SK-N-SH (cell line): Measurements from ENCODE around the gene PSMD6. TPM values are rescaled to one million over a fixed set of nuclear protein-coding genes. Genes with fewer than 3 reads are reported as not detected.

Experiments used
- CTCF ChIA-PET: fragments of 300-600, 350-600 bp; formaldehyde crosslinking; extraction: SDS; loops from one replicate; lab custom pipeline; 2021; lab: Yijun Ruan, JAX
- POLR2A ChIA-PET: fragments of 350-600 bp; sonication (Branson Sonifier 250); formaldehyde crosslinking; extraction: SDS; loops from one replicate; lab custom pipeline; 2020; ENCODE audit warnings: antibody characterized with exemption, inconsistent platforms; lab: Yijun Ruan, JAX
- DNase-seq: peaks from one replicate; pipeline ENCODE4 v3.0.0; 2012
- H2AFZ ChIP-seq: fragments of 200-600 bp; sonication (generic); 2 replicates; pipeline ENCODE4 v1.8.1; 2016; ENCODE audit warnings: antibody characterized with exemption, mild to moderate bottlenecking, low read depth
- H3F3A ChIP-seq: fragments of 200-600 bp; sonication (generic); replicated peaks from 2 replicates; pipeline ENCODE3; 2016; ENCODE audit warnings: antibody characterized with exemption, mild to moderate bottlenecking; ENCODE audit not compliant: insufficient read depth
- H3K27ac ChIP-seq, 2 experiments: fragments of 200-500 bp in 1 of 2; fragments of 200-600 bp in 1 of 2; sonication (Bioruptor generic) in 1 of 2; sonication (generic), shearing (Covaris generic) in 1 of 2; 2 replicates each; pipeline versions ENCODE4 v1.5.1 to v1.6.1; 2014 to 2016; ENCODE audit warnings: low read depth in 2 of 2, inconsistent platforms in 1 of 2, low read length in 1 of 2, mild to moderate bottlenecking in 1 of 2, mixed read lengths in 1 of 2
- H3K27me3 ChIP-seq: fragments of 200-600 bp; sonication (generic), shearing (Covaris generic); 2 replicates; pipeline ENCODE4 v1.6.1; 2016; ENCODE audit warnings: mixed run types; ENCODE audit not compliant: insufficient read depth
- H3K36me3 ChIP-seq, 2 experiments: fragments of 200-500 bp in 1 of 2; fragments of 200-600 bp in 1 of 2; sonication (Bioruptor generic) in 1 of 2; sonication (generic) in 1 of 2; replicated peaks in 1 of 2; 2 replicates each; pipeline versions ENCODE3 to v1.5.1; 2014 to 2016; ENCODE audit warnings: low read length in 1 of 2, mild to moderate bottlenecking in 1 of 2; ENCODE audit not compliant: insufficient read depth in 2 of 2, control insufficient read depth in 1 of 2
- H3K4me1 ChIP-seq, 2 experiments: fragments of 200-500 bp in 1 of 2; fragments of 200-600 bp in 1 of 2; sonication (Bioruptor generic) in 1 of 2; sonication (generic), shearing (Covaris generic) in 1 of 2; 2 replicates each; pipeline versions ENCODE4 v1.5.1 to v1.6.1; 2014 to 2016; ENCODE audit warnings: low read depth in 1 of 2, low read length in 1 of 2, mixed run types in 1 of 2; ENCODE audit not compliant: insufficient read depth in 2 of 2, control insufficient read depth in 1 of 2
- H3K4me2 ChIP-seq: fragments of 200-600 bp; sonication (generic), shearing (Covaris generic); 2 replicates; pipeline ENCODE4 v1.6.1; 2017; ENCODE audit warnings: mixed run types
- H3K4me3 ChIP-seq, 2 experiments: fragments of 200-500 bp in 1 of 2; fragments of 200-600 bp in 1 of 2; sonication (Bioruptor generic) in 1 of 2; sonication (generic), shearing (Covaris generic) in 1 of 2; 2 replicates each; pipeline versions ENCODE4 v1.5.1 to v1.8.1; 2014 to 2016; ENCODE audit warnings: low read depth in 2 of 2, inconsistent platforms in 1 of 2, low read length in 1 of 2, mild to moderate bottlenecking in 1 of 2, mixed read lengths in 1 of 2, moderate library complexity in 1 of 2
- H3K79me2 ChIP-seq: fragments of 200-600 bp; sonication (generic); 2 replicates; pipeline ENCODE4 v1.8.1; 2017; ENCODE audit warnings: mild to moderate bottlenecking; ENCODE audit not compliant: insufficient read depth
- H3K9ac ChIP-seq: fragments of 200-600 bp; sonication (generic); 2 replicates; pipeline ENCODE4 v1.6.1; 2017; ENCODE audit warnings: mixed run types
- H3K9me2 ChIP-seq: fragments of 200-600 bp; sonication (generic); 2 replicates; pipeline ENCODE4 v1.6.1; 2017; ENCODE audit warnings: mixed run types
- H3K9me3 ChIP-seq: fragments of 200-600 bp; sonication (generic); 2 replicates; pipeline ENCODE4 v1.6.1; 2017; ENCODE audit warnings: mixed run types, mild to moderate bottlenecking, moderate library complexity
- H4K20me1 ChIP-seq: fragments of 200-600 bp; sonication (generic); 2 replicates; pipeline ENCODE4 v1.6.1; 2017; ENCODE audit warnings: mild to moderate bottlenecking, mixed run types; ENCODE audit not compliant: insufficient read depth
- FOXJ3 ChIP-seq: sonication (generic); formaldehyde crosslinking; IDR thresholded peaks from 2 replicates; pipeline ENCODE4 v1.5.1; 2020; ENCODE audit warnings: mild to moderate bottlenecking, missing genetic modification reagents
- FOXM1 ChIP-seq: IDR thresholded peaks from 2 replicates; pipeline ENCODE4 v1.4.0; 2012; ENCODE audit warnings: low read depth, mild to moderate bottlenecking
- JUND ChIP-seq: IDR thresholded peaks from 2 replicates; pipeline ENCODE4 v1.4.0; 2012
- RFX5 ChIP-seq: IDR thresholded peaks from 2 replicates; pipeline ENCODE4 v1.6.1; 2012; ENCODE audit warnings: mild to moderate bottlenecking, improper control_type of control experiment, low read length
- SMC3 ChIP-seq: IDR thresholded peaks from 2 replicates; pipeline ENCODE4 v1.6.1; 2012; ENCODE audit warnings: low read depth, low read length, improper control_type of control experiment
- TAF1 ChIP-seq: IDR thresholded peaks from 2 replicates; pipeline ENCODE4 v1.6.1; 2012; ENCODE audit warnings: low read depth, mild to moderate bottlenecking, low read length, moderate library complexity, borderline replicate concordance
- TCF12 ChIP-seq: IDR thresholded peaks from 2 replicates; pipeline ENCODE4 v1.4.0; 2012
- TEAD4 ChIP-seq: IDR thresholded peaks from 2 replicates; pipeline ENCODE4 v1.4.0; 2012; ENCODE audit warnings: mild to moderate bottlenecking, borderline replicate concordance; ENCODE audit not compliant: insufficient read depth
- YY1 ChIP-seq: IDR thresholded peaks from 2 replicates; pipeline ENCODE4 v1.4.0; 2012; ENCODE audit warnings: low read depth, mild to moderate bottlenecking
- WGBS: methylation state at CpG from one replicate; pipeline ENCODE4 v1.1.6; 2017; ENCODE audit warnings: low lambda C conversion rate; 5-methylcytosine and 5-hydroxymethylcytosine counted together
- polyA plus RNA-seq, 3 experiments: library from polyadenylated mRNA; depleted of rRNA; stranded (reverse); fragments of >200 nt; gene quantifications; 2 replicates each; pipeline ENCODE4 v1.2.3, GENCODE V29; 2012
- TF ChIP-seq, protein P1 (sequence below): fragments of 200-600 bp; sonication (generic); IDR thresholded peaks from 2 replicates; pipeline ENCODE4 v1.6.1; 2017; ENCODE audit warnings: antibody characterized with exemption, mild to moderate bottlenecking, moderate library complexity
- TF ChIP-seq, protein P2 (sequence below): IDR thresholded peaks from 2 replicates; pipeline ENCODE4 v1.4.0; 2012; ENCODE audit warnings: low read depth, borderline replicate concordance
- TF ChIP-seq, protein P3 (sequence below): IDR thresholded peaks from 2 replicates; pipeline ENCODE4 v1.4.0; 2012; ENCODE audit warnings: low read depth
- TF ChIP-seq, protein P4 (sequence below): fragments of 150-350 bp; IDR thresholded peaks from 2 replicates; pipeline ENCODE4 v1.6.1; 2017; ENCODE audit warnings: antibody characterized with exemption, low read length, low read depth, borderline replicate concordance

Gene PSMD6
- polyA plus RNA-seq, 1 of the 3 experiments (the other 2 are of a cell fraction): 90.3 TPM

DNA sequence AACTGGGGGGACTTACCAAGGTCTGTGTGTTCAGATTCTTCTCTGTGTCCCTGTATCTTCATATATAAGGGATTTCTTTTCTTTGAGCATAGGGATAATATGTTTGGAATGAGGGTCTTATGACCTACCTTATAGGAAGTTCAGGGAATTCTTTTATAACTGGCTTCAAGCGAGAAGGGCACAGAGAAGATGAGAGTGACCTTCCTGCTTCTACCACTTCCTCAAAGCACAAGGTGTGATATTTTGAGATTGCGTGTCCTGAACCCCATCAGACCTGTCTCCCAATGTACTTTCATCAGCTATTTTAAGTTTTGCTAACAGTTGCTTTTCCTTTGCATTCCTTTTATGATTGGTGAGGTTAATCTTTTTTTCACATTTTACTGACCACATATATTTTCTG, 3.1 kb upstream of the PSMD6 start:
- H3K9ac ChIP-seq: no peak overlapping the region
- no peaks in the 10 kb centered on the region for H3K9me3 ChIP-seq
- POLR2A ChIA-PET: no interaction called here
- peaks cover 5% of the 10 kb centered on the region for H3F3A ChIP-seq
- no peak overlapping the region for H3K4me2 ChIP-seq
- H3K79me2 ChIP-seq: peaks cover 20% of the 10 kb centered on the region
- DNase-seq: no peak
- peaks cover 0 to 8% of the 10 kb centered on the region in 2 experiments for H3K36me3 ChIP-seq
- H3K27me3 ChIP-seq: no peaks in the 10 kb centered on the region
- H2AFZ ChIP-seq: no peak overlapping the region
- H3K27ac ChIP-seq: no peak overlapping the region
- 88% methylated on average over 2 of the region's 2 CpGs for WGBS
- TF ChIP-seq RFX5: no peak
- TF ChIP-seq, protein P1, sequence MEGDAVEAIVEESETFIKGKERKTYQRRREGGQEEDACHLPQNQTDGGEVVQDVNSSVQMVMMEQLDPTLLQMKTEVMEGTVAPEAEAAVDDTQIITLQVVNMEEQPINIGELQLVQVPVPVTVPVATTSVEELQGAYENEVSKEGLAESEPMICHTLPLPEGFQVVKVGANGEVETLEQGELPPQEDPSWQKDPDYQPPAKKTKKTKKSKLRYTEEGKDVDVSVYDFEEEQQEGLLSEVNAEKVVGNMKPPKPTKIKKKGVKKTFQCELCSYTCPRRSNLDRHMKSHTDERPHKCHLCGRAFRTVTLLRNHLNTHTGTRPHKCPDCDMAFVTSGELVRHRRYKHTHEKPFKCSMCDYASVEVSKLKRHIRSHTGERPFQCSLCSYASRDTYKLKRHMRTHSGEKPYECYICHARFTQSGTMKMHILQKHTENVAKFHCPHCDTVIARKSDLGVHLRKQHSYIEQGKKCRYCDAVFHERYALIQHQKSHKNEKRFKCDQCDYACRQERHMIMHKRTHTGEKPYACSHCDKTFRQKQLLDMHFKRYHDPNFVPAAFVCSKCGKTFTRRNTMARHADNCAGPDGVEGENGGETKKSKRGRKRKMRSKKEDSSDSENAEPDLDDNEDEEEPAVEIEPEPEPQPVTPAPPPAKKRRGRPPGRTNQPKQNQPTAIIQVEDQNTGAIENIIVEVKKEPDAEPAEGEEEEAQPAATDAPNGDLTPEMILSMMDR: no peak
- TF ChIP-seq TAF1: no peak
- TF ChIP-seq, protein P2, sequence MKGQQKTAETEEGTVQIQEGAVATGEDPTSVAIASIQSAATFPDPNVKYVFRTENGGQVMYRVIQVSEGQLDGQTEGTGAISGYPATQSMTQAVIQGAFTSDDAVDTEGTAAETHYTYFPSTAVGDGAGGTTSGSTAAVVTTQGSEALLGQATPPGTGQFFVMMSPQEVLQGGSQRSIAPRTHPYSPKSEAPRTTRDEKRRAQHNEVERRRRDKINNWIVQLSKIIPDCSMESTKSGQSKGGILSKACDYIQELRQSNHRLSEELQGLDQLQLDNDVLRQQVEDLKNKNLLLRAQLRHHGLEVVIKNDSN: no peak
- no peak for TF ChIP-seq SMC3
- no peak for TF ChIP-seq FOXM1
- TF ChIP-seq TEAD4: no peak
- TF ChIP-seq TCF12: no peak
- no peak for TF ChIP-seq YY1
- TF ChIP-seq, protein P3, sequence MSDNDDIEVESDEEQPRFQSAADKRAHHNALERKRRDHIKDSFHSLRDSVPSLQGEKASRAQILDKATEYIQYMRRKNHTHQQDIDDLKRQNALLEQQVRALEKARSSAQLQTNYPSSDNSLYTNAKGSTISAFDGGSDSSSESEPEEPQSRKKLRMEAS: no peak
- TF ChIP-seq, protein P4, sequence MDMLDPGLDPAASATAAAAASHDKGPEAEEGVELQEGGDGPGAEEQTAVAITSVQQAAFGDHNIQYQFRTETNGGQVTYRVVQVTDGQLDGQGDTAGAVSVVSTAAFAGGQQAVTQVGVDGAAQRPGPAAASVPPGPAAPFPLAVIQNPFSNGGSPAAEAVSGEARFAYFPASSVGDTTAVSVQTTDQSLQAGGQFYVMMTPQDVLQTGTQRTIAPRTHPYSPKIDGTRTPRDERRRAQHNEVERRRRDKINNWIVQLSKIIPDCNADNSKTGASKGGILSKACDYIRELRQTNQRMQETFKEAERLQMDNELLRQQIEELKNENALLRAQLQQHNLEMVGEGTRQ: no peak
- no peak for TF ChIP-seq JUND
- TF ChIP-seq, all 33 proteins: peak for 0
- Histone ChIP-seq H3K9me2 (no peaks in the 10 kb centered on the region), H3K4me1 (peaks cover 0 to 28% of the 10 kb centered on the region in 2 experiments; a peak in 2 of 4 replicates), H3K4me3 (no peak overlapping the region), H4K20me1 (peaks cover 11% of the 10 kb centered on the region; the same call in 1 of the 2 replicates)
- CTCF ChIA-PET: interaction anchor here (2.7 to 7.9 kb wide), 2 partner anchors 374 to 458 kb away, joined by 27 to 54 read pairs; no protein-coding TSS in a partner anchor

DNA sequence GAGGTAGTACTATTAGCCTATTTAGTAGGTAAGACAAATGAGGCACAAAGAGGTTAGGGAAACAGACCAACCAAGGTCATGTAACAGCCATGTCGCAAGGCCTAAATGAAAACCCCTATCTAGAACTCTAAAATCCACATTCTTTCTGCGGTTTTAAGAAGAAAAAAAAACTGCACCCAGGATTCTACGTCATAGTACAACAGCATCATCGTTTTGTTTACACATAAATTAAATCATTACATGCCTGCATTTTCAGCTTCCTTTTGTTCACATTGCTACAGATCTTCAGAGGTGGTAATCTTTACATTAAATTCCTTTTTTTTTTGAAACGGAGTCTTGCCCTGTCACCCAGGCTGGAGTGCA, 548 bp upstream of the PSMD6 start:
- CTCF ChIA-PET: interaction anchor here (0.6 to 4.4 kb wide), 50 partner anchors 10 to 1141 kb away, joined by 3 to 53 read pairs (median 5); partner anchors contain the start of genes PRICKLE2 and SCAANT1
- DNase-seq: no peak
- 39% methylated on average over 5 of the region's 5 CpGs for WGBS
- TF ChIP-seq TAF1 (no peak), FOXJ3 (CRISPR knock-in tag) (no peak)
- POLR2A ChIA-PET: interaction anchor here (0.6 kb wide), 1 partner anchor 1230 kb away, joined by 4 read pairs; no protein-coding TSS in a partner anchor
- peaks cover 45% of the 10 kb centered on the region for H3K79me2 ChIP-seq
- H3F3A ChIP-seq: peaks cover 18% of the 10 kb centered on the region
- peaks cover 5 to 28% of the 10 kb centered on the region in 2 experiments; a peak in 2 of 4 replicates for H3K4me1 ChIP-seq
- H3K9me3 ChIP-seq: no peaks in the 10 kb centered on the region
- H3K36me3 ChIP-seq: peaks cover 25 to 30% of the 10 kb centered on the region in 2 experiments
- H3K27ac ChIP-seq: peak overlapping the region in 1 of 2 experiments; percentile 47; a peak in 2 of 4 replicates
- H3K4me3 ChIP-seq: no peak overlapping the region; a peak in 1 of 4 replicates
- H3K4me2 ChIP-seq: peak overlapping the region; percentile 89; the same call in 1 of the 2 replicates
- peak overlapping the region; percentile 93 for H2AFZ ChIP-seq
- H3K27me3 ChIP-seq: no peaks in the 10 kb centered on the region
- peak overlapping the region; percentile 96; the same call in 1 of the 2 replicates for H3K9ac ChIP-seq
- H4K20me1 ChIP-seq: peaks cover 20% of the 10 kb centered on the region; the same call in 1 of the 2 replicates
- no peaks in the 10 kb centered on the region for H3K9me2 ChIP-seq
